GM23248 (cell line): Measurements from ENCODE around the gene KYAT1.

Source experiments
- EZH2 ChIP-seq: fragments of 200-600 bp; sonication (generic); IDR thresholded peaks from 2 replicates; pipeline ENCODE4 v1.6.1; 2018; ENCODE audit warnings: antibody characterized with exemption, mild to moderate bottlenecking; ENCODE audit not compliant: insufficient read depth, poor library complexity, severe bottlenecking
- EZH2phosphoT487 ChIP-seq: fragments of 200-600 bp; sonication (generic); IDR thresholded peaks from 2 replicates; pipeline ENCODE4 v1.6.1; 2018; ENCODE audit warnings: antibody characterized with exemption, moderate library complexity, mild to moderate bottlenecking, low read depth; ENCODE audit not compliant: insufficient read depth

- TF ChIP-seq EZH2, result no peak
- TF ChIP-seq EZH2phosphoT487, result no peak
These were observed 11.6 kb upstream of the KYAT1 start for GRCh38 chr9:128893354-128893753.
